Measurements from ENCODE around the gene TRMT10C. TPM values are rescaled to one million over a fixed set of nuclear protein-coding genes. Genes with fewer than 3 reads are reported as not detected.

The TRMT10C gene
- total RNA-seq (2021; ENCODE audit: unreplicated experiment) (35.0 TPM), Bru-seq, nascent RNA (percentile 94 among the genes with signal in this experiment), BruChase-seq, experiment 1, labeled RNA remaining after a 2-hour chase (percentile 98 among the genes with signal in this experiment), BruChase-seq, experiment 2, labeled RNA remaining after a 6-hour chase (percentile 79 among the genes with signal in this experiment)
- 21.5 TPM for polyA plus RNA-seq (2012; ENCODE audit: insufficient read length)
- long read RNA-seq, transcript TRMT10C-201 (2 exons, 1,819 nt): major isoform, 52 of 56 reads
- long read RNA-seq, partial matches to known transcripts: 0 of 56 reads
- long read RNA-seq, other reads (novel, unspliced or antisense): 4 of 56 reads

- POLR2A ChIA-PET: interaction anchor here (0.6 kb wide), 1 partner anchor 122 kb away, joined by 3 read pairs; no protein-coding TSS in a partner anchor
- Histone ChIP-seq H3K27ac (ENCODE audit: low read length) (peak within 1 kb of the TSS; percentile 98), H3K4me1 (ENCODE audit: control insufficient read depth, insufficient read depth, low read length) (peaks cover 17% of the 10 kb centered on the region), H3K36me3 (ENCODE audit: control insufficient read depth, insufficient read depth, low read length) (peaks cover 17% of the 10 kb centered on the region), H3K27me3 (ENCODE audit: control insufficient read depth, insufficient read depth, low read length) (no peaks in the 10 kb centered on the region), H3K4me3 (ENCODE audit: low read depth in 2 of 2, low read length in 2 of 2) (peak within 1 kb of the TSS; percentile 92 to 99), H3K9me3 (ENCODE audit: control insufficient read depth, insufficient read depth, low read depth, low read length) (no peaks in the 10 kb centered on the region)
- TF ChIP-seq TCF7L2 (IDR thresholded peaks at IDR 0.05; ENCODE audit: low read depth, low read length) (peak; percentile 55; the same call in 1 of the 2 replicates), REST (IDR thresholded peaks at IDR 0.05; ENCODE audit: insufficient read depth in 1 of 2, low read depth in 2 of 2, low read length in 1 of 2) (0 out of 4 replicates have a peak, but pooled peaks of 1 of the 2 experiments have one; percentile 55), SIN3A (IDR thresholded peaks at IDR 0.05; ENCODE audit: borderline replicate concordance, insufficient read depth, low read depth, low read length) (peak; percentile 86; the same call in 1 of the 2 replicates), POLR2AphosphoS5 (IDR thresholded peaks at IDR 0.05; ENCODE audit: low read depth, low read length) (peak; percentile 98), CTCF (IDR thresholded peaks at IDR 0.05) (no peak)
- DNase-seq (ENCODE audit: low read depth, low spot score) (peak; percentile 85), ATAC-seq (peak; percentile 99)
- in situ Hi-C loops (cut with HindIII; ENCODE audit: low pct_unique_long_range_greater_than_20kb, low sequenced_read_pairs) (no loop called here), intact Hi-C loops (cut with micrococcal nuclease; ENCODE audit: unreplicated experiment) (no loop called here)
- CTCF ChIA-PET: interaction anchor here (0.5 to 0.6 kb wide), 2 partner anchors 12 to 1730 kb away, joined by 3 to 6 read pairs; partner anchors contain the start of gene PCNP
- BruUV-seq (replicated peaks): TSS peak; percentile 84
These were observed at the start of gene TRMT10C for GRCh38 chr3:101561630-101562328. Gene TRMT10C, plus strand, starts transcription at chr3:101561868. Its CDS starts 2,914 bp downstream, at chr3:101564782.

DNA sequence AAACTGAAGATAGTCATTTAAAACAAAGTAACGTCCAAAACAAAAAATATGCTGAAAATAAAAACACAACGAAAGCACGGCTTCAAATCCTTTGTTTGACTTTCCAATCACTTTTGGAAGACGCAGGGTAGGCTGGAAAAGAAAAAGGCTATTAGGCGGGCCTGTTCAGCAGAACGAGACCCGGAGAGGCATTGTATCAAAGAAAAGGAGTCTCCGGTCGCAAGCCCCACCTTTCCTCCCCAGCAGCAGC, 49.3 kb upstream of the TRMT10C start:
- no peaks in the 10 kb centered on the region for H3K9me3 ChIP-seq (ENCODE audit: control insufficient read depth, insufficient read depth, low read depth, low read length)
- TF ChIP-seq REST (IDR thresholded peaks at IDR 0.05; ENCODE audit: insufficient read depth in 1 of 2, low read depth in 2 of 2, low read length in 1 of 2): no peak
- TF ChIP-seq SIN3A (IDR thresholded peaks at IDR 0.05; ENCODE audit: borderline replicate concordance, insufficient read depth, low read depth, low read length): no peak
- no peak for TF ChIP-seq TCF7L2 (IDR thresholded peaks at IDR 0.05; ENCODE audit: low read depth, low read length)
- no peak for TF ChIP-seq POLR2AphosphoS5 (IDR thresholded peaks at IDR 0.05; ENCODE audit: low read depth, low read length)
- no peak for TF ChIP-seq CTCF (IDR thresholded peaks at IDR 0.05)
- in situ Hi-C loops (cut with HindIII; ENCODE audit: low pct_unique_long_range_greater_than_20kb, low sequenced_read_pairs): no loop called here
- ChIA-PET CTCF (no interaction called here), POLR2A (no interaction called here)
- H3K36me3 ChIP-seq (ENCODE audit: control insufficient read depth, insufficient read depth, low read length): no peaks in the 10 kb centered on the region; the same call in 1 of the 2 replicates
- H3K4me1 ChIP-seq (ENCODE audit: control insufficient read depth, insufficient read depth, low read length): peaks cover 28% of the 10 kb centered on the region
- no peak for DNase-seq (ENCODE audit: low read depth, low spot score)
- H3K4me3 ChIP-seq (ENCODE audit: low read depth in 2 of 2, low read length in 2 of 2): peak overlapping the region; percentile 84 to 89
- intact Hi-C loops (cut with micrococcal nuclease; ENCODE audit: unreplicated experiment): no loop called here
- peak overlapping the region; percentile 99 for H3K27ac ChIP-seq (ENCODE audit: low read length)
- BruUV-seq (replicated peaks): TSS peak; percentile 80
- no peaks in the 10 kb centered on the region for H3K27me3 ChIP-seq (ENCODE audit: control insufficient read depth, insufficient read depth, low read length)
- ATAC-seq: peak; percentile 68; the same call in 1 of the 2 replicates
